Stomach (tissue), 9 donors: ENCODE data around the gene EGFR. TPM values are rescaled to one million over a fixed set of nuclear protein-coding genes. Genes with fewer than 3 reads are reported as not detected.

Source experiments
- DNase-seq, 2 donors: peaks; one replicate each; pipeline versions ENCODE4 v3.0.0 to v3.0.0-alpha.2; 2013 to 2019
- H3K27ac ChIP-seq, 5 donors: fragments of 200-600 bp in 4 of 5; sonication (generic) in 4 of 5; one replicate each; pipeline ENCODE4 v1.5.1; 2013 to 2019; ENCODE audit warnings: mild to moderate bottlenecking in 1 of 5, moderate library complexity in 1 of 5
- H3K27me3 ChIP-seq, 3 donors: fragments of 200-600 bp; sonication (generic); one replicate each; pipeline ENCODE4 v1.5.1; 2017 to 2019; ENCODE audit warnings: mixed run types in 1 of 3
- H3K36me3 ChIP-seq, 4 donors: fragments of 200-600 bp; sonication (generic); 1 replicate in 3 of 4; 2 replicates in 1 of 4; pipeline ENCODE4 v1.5.1; 2016 to 2019
- H3K4me1 ChIP-seq, 4 donors: fragments of 200-600 bp; sonication (generic); one replicate each; pipeline ENCODE4 v1.5.1; 2016 to 2019
- H3K4me3 ChIP-seq, 4 donors: fragments of 200-600 bp; sonication (generic) in 3 of 4; one replicate each; pipeline ENCODE4 v1.5.1; 2016 to 2019; ENCODE audit warnings: mild to moderate bottlenecking in 1 of 4
- H3K9me3 ChIP-seq, 4 donors: fragments of 200-600 bp; sonication (generic); one replicate each; pipeline ENCODE4 v1.5.1; 2016 to 2019
- CTCF ChIP-seq, 7 experiments: fragments of 450-650 bp in 4 of 7; fragments of 200-600 bp in 3 of 7; sonication (generic) in 3 of 7; IDR thresholded peaks; one replicate each; pipeline ENCODE4 v1.5.1; 2016 to 2019; ENCODE audit warnings: antibody characterized with exemption in 7 of 7, control low read depth in 2 of 7, mild to moderate bottlenecking in 1 of 7
- EP300 ChIP-seq: sonication (generic); formaldehyde crosslinking; IDR thresholded peaks from one replicate; pipeline ENCODE4 v1.6.1; 2017; ENCODE audit warnings: antibody characterized with exemption
- POLR2A ChIP-seq, 4 donors: fragments of 450-650 bp; IDR thresholded peaks; one replicate each; pipeline ENCODE4 v1.6.1; 2016; ENCODE audit warnings: antibody characterized with exemption in 4 of 4, control low read depth in 2 of 4, mild to moderate bottlenecking in 1 of 4, moderate library complexity in 1 of 4
- POLR2AphosphoS5 ChIP-seq, 3 donors: sonication (generic); formaldehyde crosslinking; IDR thresholded peaks; one replicate each; pipeline ENCODE4 v1.6.1; 2016; ENCODE audit warnings: antibody characterized with exemption in 3 of 3
- WGBS, 5 donors: extraction: QIAGEN DNeasy Blood & Tissue Kit in 3 of 5; methylation state at CpG; one replicate each; pipeline versions ENCODE4 v1.1.5 to v1.1.7; 2013 to 2018; 5-methylcytosine and 5-hydroxymethylcytosine counted together
- intact Hi-C: fragments of 100-400 bp; cut with DNase I; formaldehyde crosslinking; loops from one replicate; pipeline ENCODE4 v1.15.1; 2023; ENCODE audit warnings: low total_unique reads
- polyA plus RNA-seq, 3 donors: library from polyadenylated mRNA; stranded (reverse); fragments of 200-250 nt; gene quantifications; one replicate each; pipeline ENCODE4 v1.2.3, GENCODE V29; 2013
- total RNA-seq, 5 donors: library from RNA; depleted of rRNA; stranded (reverse); fragments of >200 nt; gene quantifications; one replicate each; pipeline versions ENCODE4 v1.1.0 to v1.2.3, GENCODE V29; 2014 to 2016
- donor health status: healthy with polysubstance abuse.
- donor health status: Bipolar disorder and iron deficiency.
- donor health status: healthy.

The EGFR gene
- total and polyA plus RNA-seq, 8 donors = 3.4 to 43.4 (median 32.6) TPM

GRCh38 chr7:55211726-55212125, 192.9 kb downstream of the EGFR start:
- Histone ChIP-seq H3K4me3 (no peak overlapping the region), H3K4me1 (peaks cover 0 to 23% (median 2%) of the 10 kb centered on the region in 4 donors), H3K36me3 (peaks cover 5 to 28% (median 27%) of the 10 kb centered on the region in 4 donors), H3K27me3 (no peaks in the 10 kb centered on the region), H3K27ac (no peak overlapping the region), H3K9me3 (no peaks in the 10 kb centered on the region)
- WGBS, 5 donors = 57 to 83% (median 62%) methylated on average over 4 of the region's 4 CpGs
- intact Hi-C loops = no loop called here
- TF ChIP-seq EP300 = no peak
- TF ChIP-seq POLR2AphosphoS5 (IDR thresholded peaks at IDR 0.05) = no peak
- TF ChIP-seq CTCF (IDR thresholded peaks at IDR 0.05) = no peak
- no peak for TF ChIP-seq POLR2A (IDR thresholded peaks at IDR 0.05)
- no peak for DNase-seq

- intact Hi-C loops = no loop called here
- Histone ChIP-seq H3K27me3 (no peaks in the 10 kb centered on the region), H3K4me1 (peaks cover 0 to 23% (median 2%) of the 10 kb centered on the region in 4 donors), H3K4me3 (no peak overlapping the region), H3K36me3 (peaks cover 5 to 23% (median 22%) of the 10 kb centered on the region in 4 donors), H3K9me3 (no peaks in the 10 kb centered on the region), H3K27ac (no peak overlapping the region)
- TF ChIP-seq POLR2AphosphoS5 (IDR thresholded peaks at IDR 0.05) (no peak), EP300 (no peak), CTCF (IDR thresholded peaks at IDR 0.05) (no peak), POLR2A (IDR thresholded peaks at IDR 0.05) (no peak)
- DNase-seq = no peak
- 71 to 91% (median 81%) methylated on average over 8 of the region's 8 CpGs for WGBS, 5 donors
Observed at GRCh38 chr7:55212176-55212575, 193.4 kb downstream of the EGFR start.

GRCh38 chr7:55212838-55213237, 194.0 kb downstream of the EGFR start:
- Histone ChIP-seq H3K36me3 (peaks cover 5 to 17% (median 16%) of the 10 kb centered on the region in 4 donors), H3K27ac (no peak overlapping the region), H3K27me3 (no peaks in the 10 kb centered on the region), H3K4me1 (peaks cover 0 to 23% (median 2%) of the 10 kb centered on the region in 4 donors), H3K4me3 (no peak overlapping the region), H3K9me3 (no peaks in the 10 kb centered on the region)
- intact Hi-C loops = no loop called here
- DNase-seq = no peak
- WGBS, 5 donors = 49 to 65% (median 58%) methylated on average over 9 to 10 of the region's 10 CpGs
- TF ChIP-seq POLR2AphosphoS5 (IDR thresholded peaks at IDR 0.05) = no peak
- no peak for TF ChIP-seq POLR2A (IDR thresholded peaks at IDR 0.05)
- TF ChIP-seq CTCF (IDR thresholded peaks at IDR 0.05) = no peak
- no peak for TF ChIP-seq EP300

GRCh38 chr7:55214707-55215106, 195.9 kb downstream of the EGFR start:
- no peak for DNase-seq
- Histone ChIP-seq H3K36me3 (no peaks in the 10 kb centered on the region), H3K9me3 (no peaks in the 10 kb centered on the region), H3K27ac (no peak overlapping the region), H3K4me3 (no peak overlapping the region), H3K4me1 (peaks cover 0 to 19% (median 0%) of the 10 kb centered on the region in 4 donors), H3K27me3 (no peaks in the 10 kb centered on the region)
- TF ChIP-seq POLR2AphosphoS5 (IDR thresholded peaks at IDR 0.05) = no peak
- TF ChIP-seq EP300 = no peak
- no peak for TF ChIP-seq CTCF (IDR thresholded peaks at IDR 0.05)
- no peak for TF ChIP-seq POLR2A (IDR thresholded peaks at IDR 0.05)
- intact Hi-C loops = no loop called here
- WGBS, 5 donors = 52 to 64% (median 57%) methylated on average over 5 of the region's 5 CpGs
